Midbrain (tissue), 1 donor: ENCODE measurements around the gene CFAP73.
A peak's percentile ranks its signal among the peaks of the same experiment; 100 is the strongest.
"Not testable (repeated sequence)": the region's sequence is repeated elsewhere in the genome, so short reads cannot be mapped to it uniquely, and the experiment has no call there.

Experiments used
- DNase-seq: peaks from one replicate; lab custom pipeline; 2025; lab: John Stamatoyannopoulos, UW

Gene CFAP73

GRCh38 chr12:113119980-113120669, 29.4 kb upstream of the CFAP73 start:
- no peak for DNase-seq

GRCh38 chr12:113120670-113121370, 28.7 kb upstream of the CFAP73 start:
- no peak for DNase-seq

GRCh38 chr12:113127791-113128199, 21.7 kb upstream of the CFAP73 start:
- no peak for DNase-seq

DNA sequence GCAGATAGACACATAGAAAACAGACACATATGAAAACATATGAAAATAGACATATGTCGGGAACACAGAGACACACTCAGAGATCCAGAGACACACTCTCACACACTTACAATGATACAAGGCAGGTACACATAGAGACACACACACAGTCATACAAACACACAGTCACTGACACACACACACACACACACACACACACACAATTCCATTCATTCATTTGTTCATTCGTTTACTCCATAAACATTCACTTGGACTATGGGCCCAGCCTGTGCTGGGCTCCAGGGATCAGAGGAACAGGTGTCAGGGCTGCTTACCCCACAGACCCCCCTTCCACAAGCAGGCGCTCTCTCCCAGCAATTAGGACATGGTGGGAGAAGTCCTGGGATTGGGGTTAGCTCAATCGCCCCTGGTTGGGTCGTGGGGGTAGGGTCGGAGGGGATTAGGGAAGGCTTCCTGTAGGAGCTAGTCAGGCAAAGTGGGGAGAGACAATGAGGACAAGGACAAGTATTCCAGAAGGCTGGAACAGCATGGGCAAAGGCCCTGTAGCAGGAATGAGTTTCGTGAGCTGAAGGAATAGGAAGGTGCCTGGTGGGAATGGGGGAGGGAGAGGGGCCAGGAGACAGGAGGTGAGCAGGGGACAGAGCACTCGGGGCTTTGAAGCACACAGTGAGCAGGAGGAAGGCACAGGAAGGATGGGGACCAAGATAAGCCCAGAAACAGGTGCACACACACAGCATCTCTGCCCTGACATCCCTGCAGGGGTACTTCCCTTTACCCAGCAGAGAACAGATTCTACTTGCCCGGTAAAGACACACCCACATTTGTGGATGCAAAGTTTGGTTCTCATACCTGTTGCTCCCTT, 20.5 kb upstream of the CFAP73 start:
- no peak for DNase-seq

GRCh38 chr12:113129664-113130456, 19.7 kb upstream of the CFAP73 start:
- no peak for DNase-seq

- peak; percentile 39 for DNase-seq
These were observed 18.9 kb upstream of the CFAP73 start for GRCh38 chr12:113130457-113131135.

- DNase-seq = no peak
These were observed 18.0 kb upstream of the CFAP73 start for GRCh38 chr12:113131556-113131955.

DNA sequence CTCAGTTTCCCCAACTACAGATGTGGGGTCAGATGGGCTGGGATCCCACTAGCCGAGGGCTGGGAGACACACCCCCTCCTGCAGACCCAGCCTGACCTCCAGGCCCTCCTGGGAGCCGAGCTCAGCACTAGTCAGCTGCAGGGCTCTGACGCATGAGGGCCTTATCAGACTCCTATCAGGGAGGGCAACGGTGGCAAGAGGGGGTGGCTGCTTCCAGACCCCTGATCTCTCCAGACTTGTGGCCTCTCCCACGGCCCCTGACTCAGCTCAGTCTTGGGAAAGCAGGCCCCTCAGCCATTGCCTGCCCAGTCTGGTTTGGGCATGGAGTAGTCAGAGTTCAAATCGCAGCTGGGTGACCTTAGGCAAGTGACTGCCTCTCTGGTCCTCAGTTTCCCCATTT, 16.5 kb upstream of the CFAP73 start:
- DNase-seq = no peak

DNA sequence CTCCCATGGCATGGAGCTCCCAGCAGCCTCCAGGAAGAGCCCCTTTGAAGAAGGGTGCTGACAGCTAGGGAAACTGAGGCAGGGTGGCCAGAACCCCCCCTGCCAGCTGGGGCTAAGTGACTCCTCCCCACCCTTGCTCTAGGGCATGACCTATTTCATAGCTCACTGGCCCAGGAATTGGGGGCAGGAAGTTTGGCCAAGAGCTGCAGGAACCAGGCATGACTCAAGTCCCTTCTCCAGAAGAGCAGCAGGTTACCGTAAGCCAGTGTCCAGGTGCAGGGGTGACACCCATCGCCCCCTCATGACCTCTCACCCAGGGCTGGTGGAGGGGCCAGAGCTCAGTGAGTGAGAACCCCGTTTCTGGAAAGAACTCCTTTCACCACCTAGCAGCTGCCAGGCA, 15.9 kb upstream of the CFAP73 start:
- no peak for DNase-seq

GRCh38 chr12:113134071-113134470, 15.5 kb upstream of the CFAP73 start:
- no peak for DNase-seq

- DNase-seq = no peak
These were observed 15.0 kb upstream of the CFAP73 start for GRCh38 chr12:113134521-113134951.

- peak; percentile 27 for DNase-seq
These were observed 14.1 kb upstream of the CFAP73 start, which contains the start of gene RASAL1 for GRCh38 chr12:113135178-113136127. TSS of gene RASAL1 (minus strand) at chr12:113135761. CDS start at chr12:113135462, 299 bp downstream.

GRCh38 chr12:113136128-113136989, 13.2 kb upstream of the CFAP73 start:
- DNase-seq = peak; percentile 74

DNA sequence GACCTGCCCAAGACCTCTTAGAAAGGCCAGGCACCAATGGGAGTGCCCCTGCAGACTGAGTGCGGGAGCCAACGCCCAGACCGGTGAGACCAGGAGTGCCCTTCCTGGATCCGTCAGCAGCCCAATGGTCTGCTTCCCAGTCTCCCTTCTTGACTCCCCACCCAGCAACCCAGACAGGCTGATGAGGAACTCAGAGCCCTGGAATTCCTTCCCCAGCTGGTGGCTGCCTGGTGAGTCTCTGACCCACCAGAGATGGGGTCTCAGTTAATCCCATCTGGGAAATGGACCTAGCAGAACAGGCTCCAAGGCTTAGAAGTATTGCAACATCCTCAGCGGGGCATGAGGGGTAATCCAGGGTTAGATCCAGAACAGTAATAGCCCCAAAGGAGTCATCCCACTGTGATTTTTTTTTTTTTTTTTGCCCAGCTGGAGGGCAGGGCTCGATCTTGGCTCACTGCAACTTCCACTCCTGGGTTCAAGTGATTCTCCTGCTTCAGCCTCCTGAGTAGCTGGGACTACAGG, 12.5 kb upstream of the CFAP73 start:
- no peak for DNase-seq

DNA sequence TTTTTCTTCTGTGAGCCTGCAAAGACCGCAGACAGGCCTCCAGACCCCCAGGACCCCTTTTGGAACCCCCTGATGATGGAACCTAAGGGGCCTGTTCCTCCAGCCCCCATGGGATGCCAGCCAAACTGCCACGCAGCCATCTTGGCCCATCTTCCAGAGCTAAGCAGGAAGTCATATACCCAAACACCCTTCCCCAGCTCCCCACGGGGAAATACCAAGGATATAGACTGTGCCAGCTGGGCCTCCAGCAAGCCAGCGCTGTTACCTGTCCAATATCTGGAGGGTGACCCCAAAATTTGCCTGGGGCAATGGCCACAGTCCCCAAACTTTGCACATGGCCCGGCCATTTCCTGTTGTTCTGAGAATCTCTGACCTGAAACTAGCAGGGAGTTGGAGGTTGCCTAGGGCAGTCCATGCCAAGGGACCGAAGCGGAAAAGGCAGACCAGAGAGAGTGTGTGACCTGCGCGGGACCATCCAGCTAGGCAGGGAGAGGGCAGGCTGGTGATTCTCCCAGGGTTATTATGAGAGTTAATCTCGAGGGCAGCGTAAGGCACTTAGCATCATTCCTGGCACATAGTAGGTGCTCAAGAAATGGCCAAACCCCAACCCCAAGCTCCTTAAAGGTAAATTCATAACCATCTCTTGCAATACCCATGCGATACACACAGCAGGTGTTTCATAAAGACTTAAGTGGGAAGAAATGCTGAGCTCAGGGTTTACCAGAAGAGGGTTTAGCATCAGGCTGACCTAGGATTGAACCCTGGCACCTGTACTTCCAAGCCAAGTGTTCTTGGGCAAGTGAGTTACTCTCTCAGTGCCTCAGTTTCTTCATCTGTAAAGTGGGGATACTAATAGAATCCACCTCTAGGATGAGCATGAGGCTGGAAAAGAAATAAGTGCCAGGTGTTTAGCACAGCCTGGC, 11.4 kb upstream of the CFAP73 start:
- no peak for DNase-seq

DNA sequence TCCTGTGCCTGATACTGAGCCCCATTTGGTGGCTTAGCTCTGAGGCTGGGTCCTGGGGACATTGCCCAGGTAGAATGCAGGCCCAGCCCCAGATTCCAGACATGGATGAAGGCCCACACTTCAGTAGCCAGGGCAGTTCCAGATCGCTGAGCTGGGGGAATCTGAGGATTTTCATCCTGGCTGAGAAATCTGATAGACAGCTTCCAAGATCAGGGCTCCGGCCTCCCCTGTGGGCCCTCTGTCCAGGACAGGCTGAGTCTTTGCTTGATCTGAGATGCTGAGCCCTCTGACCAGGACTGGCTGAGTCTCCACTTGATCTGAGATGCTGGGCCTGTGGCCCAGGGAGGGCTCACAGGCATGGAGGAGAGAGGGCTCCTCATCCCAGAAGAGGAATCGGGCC, 10.7 kb upstream of the CFAP73 start:
- no peak for DNase-seq

- no peak for DNase-seq
These were observed 8.8 kb upstream of the CFAP73 start for GRCh38 chr12:113140706-113141105.

- not testable (repeated sequence) for DNase-seq
These were observed 7.8 kb upstream of the CFAP73 start for GRCh38 chr12:113141716-113142115.
